Astrocyte of the spinal cord (primary cell): ENCODE results near the gene GRIFIN.
A peak's percentile ranks its signal among the peaks of the same experiment; 100 is the strongest.

ENCODE experiments used
- DNase-seq: peaks from one replicate; pipeline ENCODE4 v3.0.0; 2011; ENCODE audit warnings: low read depth, low spot score
- H3K4me3 ChIP-seq: 2 replicates; pipeline ENCODE4 v1.5.1; 2011; ENCODE audit warnings: low read depth, mild to moderate bottlenecking, low read length, moderate library complexity
- CTCF ChIP-seq: IDR thresholded peaks from 2 replicates; pipeline ENCODE4 v1.5.1; 2012; ENCODE audit warnings: low read depth, mild to moderate bottlenecking, low read length, inconsistent platforms
- in situ Hi-C: cut with HindIII; loops from 2 replicates; pipeline ENCODE4 v1.10.0; 2017; ENCODE audit warnings: low sequenced_read_pairs

Gene GRIFIN

GRCh38 chr7:2521952-2522591 lies 45.9 kb upstream of the GRIFIN start:
- DNase-seq, result no peak
- no peak for TF ChIP-seq CTCF

GRCh38 chr7:2521341-2521745 lies 45.1 kb upstream of the GRIFIN start:
- peak overlapping the region; percentile 52 for H3K4me3 ChIP-seq
- no peak for DNase-seq
- no peak for TF ChIP-seq CTCF
- in situ Hi-C loops, result no loop called here

More at GRCh38 chr7:2521952-2522591, 45.9 kb upstream of the GRIFIN start:
- in situ Hi-C loops, result no loop called here
- H3K4me3 ChIP-seq, result peak overlapping the region; percentile 52

DNA sequence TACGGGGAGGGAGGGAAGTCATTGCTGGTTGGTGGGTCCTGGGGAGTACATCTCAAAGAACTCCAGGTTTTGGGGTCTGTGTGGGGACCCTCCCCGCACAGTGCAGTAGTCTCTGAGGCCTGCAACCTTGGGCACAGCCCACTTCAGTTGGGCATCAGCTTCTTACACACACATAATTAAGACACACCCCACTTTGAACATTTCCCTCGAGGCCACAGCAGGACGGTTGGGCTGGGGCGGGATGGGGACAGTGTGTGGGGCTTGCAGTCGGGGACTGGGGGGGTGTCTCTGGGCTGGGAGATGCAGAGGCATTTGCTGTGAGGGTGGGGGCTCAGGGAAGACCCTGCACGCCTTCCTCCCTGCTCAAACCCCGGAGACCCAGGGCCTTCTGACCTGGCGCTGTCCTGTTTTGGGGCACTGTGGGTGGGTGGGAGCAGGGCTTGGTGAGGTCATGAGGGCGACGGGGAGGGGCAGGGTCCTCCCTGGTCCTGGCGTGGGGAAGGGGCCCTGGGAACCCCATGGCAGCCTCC lies 44.6 kb upstream of the GRIFIN start:
- H3K4me3 ChIP-seq, result peak overlapping the region; percentile 52
- TF ChIP-seq CTCF, result no peak
- in situ Hi-C loops, result no loop called here
- DNase-seq, result no peak

DNA sequence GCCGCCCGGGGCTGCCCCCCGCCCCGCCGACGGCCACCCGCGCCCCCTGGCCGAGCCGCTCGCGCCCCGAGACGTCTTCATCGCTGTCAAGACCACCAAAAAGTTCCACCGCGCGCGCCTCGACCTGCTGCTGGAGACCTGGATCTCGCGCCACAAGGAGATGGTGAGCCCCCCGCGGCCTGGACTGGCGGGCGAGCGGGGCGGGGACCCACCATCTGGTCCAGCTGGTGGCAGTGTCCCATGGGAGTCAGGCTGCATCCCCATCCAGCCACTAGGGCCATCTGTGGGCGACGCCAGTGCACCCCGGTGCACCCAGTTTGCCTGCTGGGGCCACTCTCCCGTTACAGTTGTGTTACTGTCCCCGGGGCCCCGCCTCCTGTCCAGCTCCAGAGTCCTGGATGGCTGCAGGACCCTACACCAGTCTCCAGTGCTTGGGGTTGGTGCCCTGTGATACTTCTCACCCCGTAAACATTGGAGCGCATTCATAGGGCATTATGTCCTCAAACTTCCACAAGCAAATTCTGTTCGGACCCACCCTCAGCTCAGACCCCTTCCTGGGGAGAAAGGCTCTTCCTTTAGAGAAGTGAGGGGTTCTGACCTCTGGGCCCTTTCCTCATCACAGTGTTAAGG lies 44.0 kb upstream of the GRIFIN start:
- H3K4me3 ChIP-seq, result peak overlapping the region; percentile 52
- DNase-seq, result no peak
- TF ChIP-seq CTCF, result peak; percentile 3
- in situ Hi-C loops, result no loop called here

DNA sequence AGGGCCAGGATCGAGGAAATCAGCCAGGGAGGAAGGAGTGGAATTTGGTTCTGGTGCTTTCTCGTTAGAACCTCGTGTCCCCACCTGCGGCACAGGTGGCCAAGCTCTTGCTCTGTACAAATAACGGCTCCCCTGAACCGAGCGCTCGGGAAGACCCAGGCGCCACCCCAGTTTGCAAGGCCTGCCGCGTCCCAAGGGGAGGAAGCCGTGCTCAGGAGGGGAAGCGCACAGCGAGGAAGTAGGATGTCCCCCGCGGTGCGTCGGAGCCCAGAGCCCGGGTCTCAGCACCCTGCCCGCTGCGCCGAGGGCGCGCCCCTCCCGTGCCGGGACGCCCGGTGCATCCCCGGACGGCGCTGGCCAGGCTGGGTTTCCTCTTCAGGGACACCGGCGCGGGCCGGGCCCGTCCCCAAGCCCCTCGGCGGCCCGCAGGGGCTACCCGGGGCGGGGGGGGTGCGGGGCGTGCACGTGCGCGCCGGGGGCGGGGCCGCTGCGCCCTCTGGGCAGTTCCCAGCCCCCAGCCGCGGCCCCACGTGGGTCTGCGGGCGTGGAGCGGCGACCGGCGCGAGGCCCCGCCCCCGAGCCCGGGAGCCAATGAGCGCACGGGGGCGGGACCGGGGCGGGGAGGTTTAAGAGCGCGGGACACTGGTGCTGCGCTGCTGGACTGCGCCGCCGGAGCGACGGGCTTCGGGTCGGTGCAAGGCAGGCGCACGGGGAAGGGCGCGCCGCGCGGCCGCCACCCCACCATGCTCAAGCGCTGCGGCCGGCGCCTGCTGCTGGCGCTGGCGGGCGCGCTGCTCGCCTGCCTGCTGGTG lies 43.1 kb upstream of the GRIFIN start, which contains the start of gene LFNG:
TSS of gene LFNG (plus strand) at position 656 of the 812 bp plus-strand sequence. CDS start at position 744, 88 bp downstream.
- H3K4me3 ChIP-seq, result peak within 1 kb of the TSS; percentile 52
- DNase-seq, result peak; percentile 90
- in situ Hi-C loops, result no loop called here
- TF ChIP-seq CTCF, result no peak

DNA sequence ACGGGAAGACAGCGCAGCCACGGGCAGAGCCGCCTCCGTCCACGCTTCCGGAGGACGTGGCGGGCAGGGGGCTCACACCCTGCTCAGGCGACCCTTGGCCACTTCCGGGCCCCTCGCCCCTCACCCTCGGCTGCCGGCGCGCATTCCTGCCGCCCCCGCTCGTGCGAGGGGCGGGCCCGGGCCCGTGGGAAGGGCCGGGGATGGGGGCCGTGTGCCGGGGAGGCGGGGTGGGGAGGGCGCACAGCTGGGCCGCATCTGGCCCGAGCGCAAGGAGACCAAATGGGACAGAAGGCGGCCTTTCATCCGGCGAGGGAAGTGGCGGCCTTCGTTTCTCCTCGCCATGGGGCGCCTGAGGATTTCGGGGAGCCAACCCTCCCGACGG lies 42.5 kb upstream of the GRIFIN start:
- peak overlapping the region; percentile 13 for H3K4me3 ChIP-seq
- in situ Hi-C loops, result no loop called here
- TF ChIP-seq CTCF, result no peak
- DNase-seq, result no peak
